Osteocyte (in vitro differentiated cells): Measurements from ENCODE around the gene PIGP. TPM values are rescaled to one million over a fixed set of nuclear protein-coding genes. Genes with fewer than 3 reads are reported as not detected.
A peak's percentile ranks its signal among the peaks of the same experiment; 100 is the strongest.

ENCODE experiments used
- DNase-seq: peaks from one replicate; pipeline ENCODE4 v3.0.0; 2021; ENCODE audit warnings: mixed read lengths; ENCODE audit not compliant: unreplicated experiment; ENCODE audit errors: extremely low spot score
- H3K27ac Mint-ChIP-seq: one replicate; pipeline ENCODE4 v1.8.0; 2021; ENCODE audit warnings: mild to moderate bottlenecking, mixed read lengths; ENCODE audit not compliant: unreplicated experiment
- H3K27me3 Mint-ChIP-seq: one replicate; pipeline ENCODE4 v1.8.0; 2021; ENCODE audit warnings: mixed read lengths; ENCODE audit not compliant: unreplicated experiment
- H3K36me3 Mint-ChIP-seq: one replicate; pipeline ENCODE4 v1.8.0; 2021; ENCODE audit warnings: mixed read lengths; ENCODE audit not compliant: unreplicated experiment
- H3K4me1 Mint-ChIP-seq: one replicate; pipeline ENCODE4 v1.8.0; 2021; ENCODE audit warnings: mixed read lengths; ENCODE audit not compliant: unreplicated experiment
- H3K4me3 Mint-ChIP-seq: one replicate; pipeline ENCODE4 v1.8.0; 2021; ENCODE audit warnings: mild to moderate bottlenecking, moderate library complexity, mixed read lengths; ENCODE audit not compliant: unreplicated experiment
- H3K9me3 Mint-ChIP-seq: one replicate; pipeline ENCODE4 v1.8.0; 2021; ENCODE audit warnings: mixed read lengths; ENCODE audit not compliant: unreplicated experiment
- total RNA-seq: library from RNA; stranded (reverse); gene quantifications from 2 replicates; pipeline ENCODE4 v1.2.1, GENCODE V29; 2021
- TF ChIP-seq, protein P1 (sequence below): fragments of 200-600 bp; sonication (generic); IDR thresholded peaks from 2 replicates; pipeline ENCODE4 v1.5.0; 2021; ENCODE audit warnings: antibody characterized with exemption, mild to moderate bottlenecking, moderate library complexity

Gene PIGP
- total RNA-seq, 1 donor from 2014 or later: 19.7 TPM

DNA sequence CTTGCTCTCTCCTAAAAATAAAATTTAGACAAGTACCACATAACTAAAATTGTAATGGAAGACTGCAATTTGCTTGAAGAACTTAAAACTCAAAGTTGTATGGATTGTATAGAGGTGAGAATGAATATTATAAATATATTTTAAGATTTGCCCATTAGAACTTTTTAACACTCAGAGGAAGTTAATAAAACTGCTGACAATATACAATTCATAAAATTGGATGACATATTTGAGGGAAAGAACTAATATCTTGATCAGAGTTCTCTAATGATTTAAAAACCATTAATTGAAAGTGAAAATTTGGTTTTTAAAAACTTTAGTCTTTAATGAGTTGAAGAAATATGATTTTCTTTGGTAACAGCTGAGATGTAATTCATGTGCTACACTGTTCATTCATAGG, 21.1 kb upstream of the PIGP start:
- TF ChIP-seq, protein P1, sequence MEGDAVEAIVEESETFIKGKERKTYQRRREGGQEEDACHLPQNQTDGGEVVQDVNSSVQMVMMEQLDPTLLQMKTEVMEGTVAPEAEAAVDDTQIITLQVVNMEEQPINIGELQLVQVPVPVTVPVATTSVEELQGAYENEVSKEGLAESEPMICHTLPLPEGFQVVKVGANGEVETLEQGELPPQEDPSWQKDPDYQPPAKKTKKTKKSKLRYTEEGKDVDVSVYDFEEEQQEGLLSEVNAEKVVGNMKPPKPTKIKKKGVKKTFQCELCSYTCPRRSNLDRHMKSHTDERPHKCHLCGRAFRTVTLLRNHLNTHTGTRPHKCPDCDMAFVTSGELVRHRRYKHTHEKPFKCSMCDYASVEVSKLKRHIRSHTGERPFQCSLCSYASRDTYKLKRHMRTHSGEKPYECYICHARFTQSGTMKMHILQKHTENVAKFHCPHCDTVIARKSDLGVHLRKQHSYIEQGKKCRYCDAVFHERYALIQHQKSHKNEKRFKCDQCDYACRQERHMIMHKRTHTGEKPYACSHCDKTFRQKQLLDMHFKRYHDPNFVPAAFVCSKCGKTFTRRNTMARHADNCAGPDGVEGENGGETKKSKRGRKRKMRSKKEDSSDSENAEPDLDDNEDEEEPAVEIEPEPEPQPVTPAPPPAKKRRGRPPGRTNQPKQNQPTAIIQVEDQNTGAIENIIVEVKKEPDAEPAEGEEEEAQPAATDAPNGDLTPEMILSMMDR: no peak
- Mint-ChIP-seq H3K4me1 (no peaks in the 10 kb centered on the region), H3K9me3 (no peaks in the 10 kb centered on the region), H3K36me3 (peaks cover 34% of the 10 kb centered on the region), H3K4me3 (no peak overlapping the region), H3K27me3 (no peaks in the 10 kb centered on the region), H3K27ac (no peak overlapping the region)
- no peak for DNase-seq

DNA sequence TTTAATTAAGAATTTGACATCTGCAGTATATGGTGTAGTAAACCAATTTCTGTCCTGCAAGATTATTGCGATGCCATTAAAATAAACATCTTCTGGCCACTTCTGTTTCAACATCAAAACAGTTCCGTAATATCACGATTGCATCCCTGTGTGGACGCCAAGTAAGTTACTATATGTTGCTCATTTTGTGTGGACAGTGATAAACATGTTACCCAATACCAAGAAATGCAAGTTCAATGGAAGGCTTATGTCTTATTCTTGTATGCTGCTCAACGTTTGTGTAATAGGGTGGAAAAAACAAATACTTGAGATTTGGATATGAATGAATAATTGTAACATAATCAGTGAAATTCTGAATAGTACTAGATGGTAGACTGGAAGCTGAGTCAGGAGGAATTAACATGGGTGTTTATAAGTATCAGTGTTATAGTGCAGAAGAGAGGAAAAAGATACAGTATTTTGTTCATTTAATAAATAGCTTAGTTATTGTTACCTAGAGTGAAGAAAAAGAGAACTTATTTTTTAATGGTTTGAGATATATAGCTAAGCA, 15.4 kb upstream of the PIGP start:
- no peaks in the 10 kb centered on the region for H3K9me3 Mint-ChIP-seq

DNA sequence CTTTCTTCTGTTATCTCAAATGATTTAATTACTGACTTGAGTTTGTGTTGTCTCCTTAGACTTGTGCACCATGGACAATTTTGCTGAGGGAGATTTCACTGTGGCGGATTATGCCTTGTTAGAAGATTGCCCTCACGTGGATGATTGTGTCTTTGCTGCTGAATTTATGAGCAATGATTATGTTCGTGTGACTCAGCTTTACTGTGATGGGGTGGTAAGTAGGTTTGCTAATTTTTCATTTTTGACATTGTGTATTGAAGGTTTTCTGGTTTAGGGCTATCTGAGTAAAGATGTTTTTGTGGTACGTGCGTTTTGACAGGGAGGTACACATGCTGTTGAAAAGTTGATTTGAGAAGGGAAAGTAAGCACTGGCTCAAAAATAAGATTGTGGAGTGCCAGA, 14.3 kb upstream of the PIGP start:
- Mint-ChIP-seq H3K27ac (no peak overlapping the region), H3K4me1 (peaks cover 8% of the 10 kb centered on the region), H3K4me3 (no peak overlapping the region), H3K27me3 (no peaks in the 10 kb centered on the region), H3K9me3 (no peaks in the 10 kb centered on the region), H3K36me3 (peaks cover 8% of the 10 kb centered on the region)
- TF ChIP-seq, protein P1: peak; percentile 55
- DNase-seq: no peak

More for the DNA sequence above, 15.4 kb upstream of the PIGP start:
- H3K36me3 Mint-ChIP-seq: peaks cover 13% of the 10 kb centered on the region
- H3K4me1 Mint-ChIP-seq: peaks cover 4% of the 10 kb centered on the region
- no peak overlapping the region for H3K4me3 Mint-ChIP-seq
- DNase-seq: no peak
- no peak overlapping the region for H3K27ac Mint-ChIP-seq
- no peaks in the 10 kb centered on the region for H3K27me3 Mint-ChIP-seq
- TF ChIP-seq, protein P1: no peak

DNA sequence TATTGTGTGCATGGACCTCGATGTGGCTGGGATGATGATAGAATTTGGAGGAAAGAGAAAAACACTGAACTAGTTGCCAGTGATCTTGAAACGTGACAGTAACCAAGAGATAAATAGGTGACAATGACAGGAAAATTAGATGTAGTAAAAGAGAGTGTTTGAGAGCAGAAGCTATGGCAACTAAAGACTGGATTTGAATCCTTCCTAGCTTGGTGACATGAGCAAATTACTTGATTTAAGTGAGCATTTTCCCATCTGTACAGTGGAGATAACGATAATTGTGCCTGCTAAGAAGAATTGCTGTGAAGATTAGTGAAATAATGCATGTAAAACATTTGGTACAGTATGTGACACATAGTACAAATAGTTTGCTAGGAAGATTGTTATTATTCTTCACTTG, 12.9 kb upstream of the PIGP start:
- TF ChIP-seq, protein P1: no peak
- H3K9me3 Mint-ChIP-seq: peaks cover under 1% of the 10 kb centered on the region

DNA sequence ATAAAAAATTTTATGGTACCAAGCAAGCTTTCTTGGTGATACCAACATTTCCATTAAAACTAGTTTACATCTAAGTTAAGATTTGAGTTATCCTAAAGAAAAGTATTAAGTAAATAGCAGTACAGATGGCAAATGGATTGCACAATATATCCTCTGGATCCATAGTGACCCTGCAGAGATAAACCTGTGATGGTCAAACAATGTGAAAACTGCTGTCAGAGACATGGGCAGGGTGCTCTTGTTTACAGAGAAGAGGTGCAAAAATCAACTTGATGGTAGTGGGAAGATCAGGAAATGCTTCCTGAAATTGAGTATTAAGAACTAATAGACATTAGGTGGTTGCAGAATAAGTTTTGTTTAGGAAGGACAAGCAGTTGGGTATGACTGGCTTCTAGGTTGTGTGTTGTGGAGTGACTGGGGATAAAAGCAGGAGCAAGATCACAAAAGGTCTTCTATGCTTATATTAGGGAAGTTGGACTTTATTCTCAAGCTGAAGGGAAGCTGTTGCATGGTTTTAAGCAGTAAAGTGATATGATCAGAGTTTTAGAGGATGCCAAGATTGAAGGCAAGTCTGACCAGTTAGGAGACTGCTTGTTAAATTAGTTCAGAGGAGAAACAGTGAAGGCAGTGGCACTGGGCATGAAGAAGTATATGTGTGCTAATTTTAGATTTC, 10.1 kb upstream of the PIGP start:
- peaks cover 13% of the 10 kb centered on the region for H3K4me1 Mint-ChIP-seq
- peaks cover 21% of the 10 kb centered on the region for H3K9me3 Mint-ChIP-seq
- H3K27ac Mint-ChIP-seq: no peak overlapping the region
- H3K36me3 Mint-ChIP-seq: peaks cover 7% of the 10 kb centered on the region
- H3K4me3 Mint-ChIP-seq: no peak overlapping the region
- TF ChIP-seq, protein P1: no peak
- no peaks in the 10 kb centered on the region for H3K27me3 Mint-ChIP-seq
- DNase-seq: no peak

More for the DNA sequence above, 12.9 kb upstream of the PIGP start:
- no peak for DNase-seq
- Mint-ChIP-seq H3K27me3 (no peaks in the 10 kb centered on the region), H3K27ac (no peak overlapping the region), H3K36me3 (peaks cover 10% of the 10 kb centered on the region), H3K4me1 (peaks cover 11% of the 10 kb centered on the region), H3K4me3 (no peak overlapping the region)
